LNCaP clone FGC (cell line): ENCODE data around the gene RNU7-1.

Source experiments
- DNase-seq: peaks from one replicate; pipeline ENCODE4 v3.0.0-alpha.2; 2011; ENCODE audit warnings: low read depth
- H3K4me3 ChIP-seq: 2 replicates; pipeline ENCODE4 v1.5.1; 2011; ENCODE audit warnings: mild to moderate bottlenecking, low read depth, low read length, control low read depth
- CTCF ChIP-seq: IDR thresholded peaks from 2 replicates; pipeline ENCODE4 v1.5.1; 2012; ENCODE audit warnings: mild to moderate bottlenecking; ENCODE audit not compliant: control insufficient read depth, insufficient read depth; ENCODE audit errors: extremely low read depth

RNU7-1 gene

GRCh38 chr12:6955108-6956020 lies 11.7 kb downstream of the RNU7-1 start:
- no peak overlapping the region for H3K4me3 ChIP-seq
- no peak for DNase-seq
- TF ChIP-seq CTCF, result no peak

GRCh38 chr12:6956021-6956727 lies 12.6 kb downstream of the RNU7-1 start:
- H3K4me3 ChIP-seq, result no peak overlapping the region
- DNase-seq, result no peak
- no peak for TF ChIP-seq CTCF

GRCh38 chr12:6957151-6957701 lies 13.6 kb downstream of the RNU7-1 start:
- no peak for DNase-seq
- H3K4me3 ChIP-seq, result no peak overlapping the region
- no peak for TF ChIP-seq CTCF

GRCh38 chr12:6957741-6958608 lies 14.4 kb downstream of the RNU7-1 start:
- no peak for DNase-seq
- no peak for TF ChIP-seq CTCF
- H3K4me3 ChIP-seq, result no peak overlapping the region

GRCh38 chr12:6958609-6959057 lies 15.0 kb downstream of the RNU7-1 start:
- H3K4me3 ChIP-seq, result no peak overlapping the region
- no peak for TF ChIP-seq CTCF
- no peak for DNase-seq

GRCh38 chr12:6959058-6959804 lies 15.6 kb downstream of the RNU7-1 start:
- no peak for TF ChIP-seq CTCF
- H3K4me3 ChIP-seq, result no peak overlapping the region
- DNase-seq, result no peak
